ENCODE data around the gene LEPR. TPM values are rescaled to one million over a fixed set of nuclear protein-coding genes. Genes with fewer than 3 reads are reported as not detected.
A peak's percentile ranks its signal among the peaks of the same experiment; 100 is the strongest.

The LEPR gene
- total RNA-seq, 1 experiment from 2014 or later, result 5.3 TPM

DNA sequence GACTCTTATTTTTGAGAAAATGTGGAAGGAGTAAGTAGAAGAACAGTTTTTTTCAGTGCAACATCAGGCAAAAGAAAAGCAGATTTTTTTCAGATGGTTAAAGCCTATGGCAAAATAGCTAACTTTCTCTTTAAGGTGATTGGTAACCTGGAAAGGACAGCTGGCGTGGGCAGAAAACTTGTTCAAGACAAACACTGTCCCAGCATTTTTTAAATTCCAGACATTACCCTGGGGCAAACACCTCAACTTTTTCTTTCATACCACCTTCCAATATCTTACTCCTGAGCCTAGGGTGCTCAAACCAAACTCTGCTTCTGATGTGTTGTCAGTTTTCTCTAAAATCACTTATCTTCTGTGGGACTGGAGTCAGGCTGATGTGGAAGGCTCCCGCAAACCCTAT lies 2.7 kb upstream of the LEPR start:
- no peak for DNase-seq (ENCODE audit: low spot score)
- Mint-ChIP-seq H3K36me3 (no peaks in the 10 kb centered on the region), H3K4me3 (no peak overlapping the region), H3K27ac (no peak overlapping the region; the same call in 1 of the 2 replicates), H3K9me3 (peaks cover 7% of the 10 kb centered on the region), H3K4me1 (peaks cover 28% of the 10 kb centered on the region), H3K27me3 (ENCODE audit: low read depth) (no peaks in the 10 kb centered on the region)
- TF ChIP-seq ZNF396 (CRISPR knock-in tag; IDR thresholded peaks at IDR 0.05; ENCODE audit: borderline replicate concordance), result no peak
- no peak for TF ChIP-seq ZNF263 (CRISPR knock-in tag; IDR thresholded peaks at IDR 0.05; ENCODE audit: low read depth)
- TF ChIP-seq, protein P1, sequence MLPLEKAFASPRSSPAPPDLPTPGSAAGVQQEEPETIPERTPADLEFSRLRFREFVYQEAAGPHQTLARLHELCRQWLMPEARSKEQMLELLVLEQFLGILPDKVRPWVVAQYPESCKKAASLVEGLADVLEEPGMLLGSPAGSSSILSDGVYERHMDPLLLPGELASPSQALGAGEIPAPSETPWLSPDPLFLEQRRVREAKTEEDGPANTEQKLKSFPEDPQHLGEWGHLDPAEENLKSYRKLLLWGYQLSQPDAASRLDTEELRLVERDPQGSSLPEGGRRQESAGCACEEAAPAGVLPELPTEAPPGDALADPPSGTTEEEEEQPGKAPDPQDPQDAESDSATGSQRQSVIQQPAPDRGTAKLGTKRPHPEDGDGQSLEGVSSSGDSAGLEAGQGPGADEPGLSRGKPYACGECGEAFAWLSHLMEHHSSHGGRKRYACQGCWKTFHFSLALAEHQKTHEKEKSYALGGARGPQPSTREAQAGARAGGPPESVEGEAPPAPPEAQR (CRISPR knock-in tag; IDR thresholded peaks at IDR 0.05), result no peak
- no peak for TF ChIP-seq ZNF416 (CRISPR knock-in tag; IDR thresholded peaks at IDR 0.05)
- TF ChIP-seq SP1 (CRISPR knock-in tag; conservative IDR thresholded peaks at IDR 0.05), result no peak
- TF ChIP-seq, protein P2, sequence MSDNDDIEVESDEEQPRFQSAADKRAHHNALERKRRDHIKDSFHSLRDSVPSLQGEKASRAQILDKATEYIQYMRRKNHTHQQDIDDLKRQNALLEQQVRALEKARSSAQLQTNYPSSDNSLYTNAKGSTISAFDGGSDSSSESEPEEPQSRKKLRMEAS (CRISPR knock-in tag; IDR thresholded peaks at IDR 0.05), result no peak
- no peak for TF ChIP-seq CREB1 (CRISPR knock-in tag; IDR thresholded peaks at IDR 0.05)
- no peak for ATAC-seq
- POLR2A ChIA-PET, result no interaction called here
- CTCF ChIA-PET, result interaction anchor here (1.0 to 1.2 kb wide), 2 partner anchors 42 to 108 kb away, joined by 3 to 4 read pairs; no protein-coding TSS in a partner anchor

DNA sequence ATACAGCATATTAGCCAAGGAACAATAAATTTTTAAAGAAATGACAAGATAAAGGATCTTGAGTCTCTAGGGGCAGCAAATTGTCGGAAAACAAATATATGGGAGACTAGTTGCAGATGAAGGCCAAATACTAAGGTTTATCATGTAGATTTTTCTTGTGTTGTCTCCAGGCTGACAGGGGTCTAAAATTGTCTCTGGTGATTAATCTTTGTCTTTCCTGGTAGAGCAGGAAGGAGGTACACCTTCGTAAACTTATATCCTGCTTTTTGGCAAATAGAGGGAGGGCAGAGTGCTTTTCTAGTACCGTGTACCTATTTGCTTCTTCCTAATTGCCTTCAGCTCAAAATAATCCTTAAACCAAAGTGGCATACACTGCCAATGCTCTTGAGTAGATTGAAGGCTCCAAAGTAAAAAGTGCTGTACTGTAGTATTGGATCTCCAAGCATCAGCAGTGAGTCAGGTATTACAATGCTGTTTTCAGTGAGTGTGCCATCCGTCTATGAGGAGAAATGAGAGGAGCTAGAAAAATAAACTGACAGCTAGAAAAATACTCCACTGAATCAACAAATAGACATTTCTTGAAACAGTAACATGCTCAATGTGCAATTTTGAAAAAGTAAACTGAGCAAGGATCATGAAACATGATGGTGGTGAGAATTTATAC lies 1.8 kb upstream of the LEPR start:
- CTCF ChIA-PET, result interaction anchor here (1.9 to 2.0 kb wide), 3 partner anchors 109 to 269 kb away, joined by 9 to 18 read pairs (median 12); partner anchors contain the start of gene DNAJC6
- H3K27ac Mint-ChIP-seq, result peak overlapping the region; percentile 89

DNA sequence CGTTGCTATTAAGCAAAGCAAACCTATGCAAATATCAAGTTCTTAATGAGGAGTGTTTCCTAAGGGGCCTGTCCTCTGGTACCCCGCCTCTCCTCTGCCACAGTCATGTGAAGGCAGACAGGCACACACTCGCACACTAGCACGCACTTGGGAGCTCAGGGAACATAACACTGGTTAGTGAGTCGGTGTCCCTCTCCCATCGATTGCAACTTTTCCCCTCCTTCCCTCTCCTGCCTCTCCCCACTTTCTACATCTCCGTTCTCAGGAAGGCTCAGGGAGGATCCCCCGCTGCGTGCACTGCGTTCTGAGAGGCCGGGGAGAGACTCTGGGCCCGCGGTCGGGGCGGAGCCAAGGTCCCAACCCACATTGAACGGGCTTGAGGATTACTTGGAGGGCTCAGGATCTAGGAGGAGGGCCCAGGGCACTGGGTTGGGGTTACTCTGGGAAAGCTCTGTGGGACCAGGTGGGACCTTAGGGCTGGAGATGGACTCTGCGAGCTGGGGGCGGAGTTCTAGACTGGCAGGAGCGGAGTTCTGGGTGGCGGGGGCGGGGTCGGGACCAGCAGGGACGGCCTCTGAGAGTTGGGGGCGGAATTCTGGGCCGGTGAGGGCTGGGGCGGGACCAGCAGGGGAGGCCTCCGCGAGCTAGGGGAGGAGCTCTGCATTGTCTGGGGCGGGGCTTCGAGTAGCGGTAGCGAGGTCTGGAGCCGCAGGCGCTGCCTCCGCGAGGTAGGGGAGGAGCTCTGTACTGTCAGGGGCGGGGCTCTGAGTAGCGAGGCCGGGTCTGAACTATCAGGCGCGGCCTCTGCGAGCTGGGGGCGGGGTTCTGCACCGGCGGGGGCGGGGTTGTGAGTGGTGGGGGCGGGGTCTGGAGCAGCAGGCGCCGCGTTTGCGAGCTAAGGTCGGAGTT lies 533 bp upstream of the LEPR start:
- Mint-ChIP-seq H3K4me3 (no peak overlapping the region; the same call in none of the 2 replicates), H3K36me3 (no peaks in the 10 kb centered on the region), H3K27me3 (ENCODE audit: low read depth) (no peaks in the 10 kb centered on the region), H3K27ac (peak overlapping the region; percentile 97), H3K9me3 (peaks cover 7% of the 10 kb centered on the region), H3K4me1 (peaks cover 34% of the 10 kb centered on the region)
- ChIA-PET POLR2A (interaction anchor here (0.5 to 1.8 kb wide), 9 partner anchors 18 to 165 kb away, joined by 3 to 12 read pairs (median 4); partner anchors contain the start of gene DNAJC6), CTCF (interaction anchor here (0.6 to 2.0 kb wide), 15 partner anchors 9 to 268 kb away, joined by 3 to 18 read pairs (median 4); partner anchors contain the start of gene DNAJC6)
- peak; percentile 93 for ATAC-seq
- no peak for TF ChIP-seq ATF1 (CRISPR knock-in tag; IDR thresholded peaks at IDR 0.05)
- TF ChIP-seq EMX1 (CRISPR knock-in tag; IDR thresholded peaks at IDR 0.05), result no peak
- TF ChIP-seq, protein P3, sequence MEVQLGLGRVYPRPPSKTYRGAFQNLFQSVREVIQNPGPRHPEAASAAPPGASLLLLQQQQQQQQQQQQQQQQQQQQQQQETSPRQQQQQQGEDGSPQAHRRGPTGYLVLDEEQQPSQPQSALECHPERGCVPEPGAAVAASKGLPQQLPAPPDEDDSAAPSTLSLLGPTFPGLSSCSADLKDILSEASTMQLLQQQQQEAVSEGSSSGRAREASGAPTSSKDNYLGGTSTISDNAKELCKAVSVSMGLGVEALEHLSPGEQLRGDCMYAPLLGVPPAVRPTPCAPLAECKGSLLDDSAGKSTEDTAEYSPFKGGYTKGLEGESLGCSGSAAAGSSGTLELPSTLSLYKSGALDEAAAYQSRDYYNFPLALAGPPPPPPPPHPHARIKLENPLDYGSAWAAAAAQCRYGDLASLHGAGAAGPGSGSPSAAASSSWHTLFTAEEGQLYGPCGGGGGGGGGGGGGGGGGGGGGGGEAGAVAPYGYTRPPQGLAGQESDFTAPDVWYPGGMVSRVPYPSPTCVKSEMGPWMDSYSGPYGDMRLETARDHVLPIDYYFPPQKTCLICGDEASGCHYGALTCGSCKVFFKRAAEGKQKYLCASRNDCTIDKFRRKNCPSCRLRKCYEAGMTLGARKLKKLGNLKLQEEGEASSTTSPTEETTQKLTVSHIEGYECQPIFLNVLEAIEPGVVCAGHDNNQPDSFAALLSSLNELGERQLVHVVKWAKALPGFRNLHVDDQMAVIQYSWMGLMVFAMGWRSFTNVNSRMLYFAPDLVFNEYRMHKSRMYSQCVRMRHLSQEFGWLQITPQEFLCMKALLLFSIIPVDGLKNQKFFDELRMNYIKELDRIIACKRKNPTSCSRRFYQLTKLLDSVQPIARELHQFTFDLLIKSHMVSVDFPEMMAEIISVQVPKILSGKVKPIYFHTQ (CRISPR knock-in tag; IDR thresholded peaks at IDR 0.05), result no peak
- no peak for TF ChIP-seq NR1H2 (CRISPR knock-in tag; IDR thresholded peaks at IDR 0.05)
- TF ChIP-seq, protein P4, sequence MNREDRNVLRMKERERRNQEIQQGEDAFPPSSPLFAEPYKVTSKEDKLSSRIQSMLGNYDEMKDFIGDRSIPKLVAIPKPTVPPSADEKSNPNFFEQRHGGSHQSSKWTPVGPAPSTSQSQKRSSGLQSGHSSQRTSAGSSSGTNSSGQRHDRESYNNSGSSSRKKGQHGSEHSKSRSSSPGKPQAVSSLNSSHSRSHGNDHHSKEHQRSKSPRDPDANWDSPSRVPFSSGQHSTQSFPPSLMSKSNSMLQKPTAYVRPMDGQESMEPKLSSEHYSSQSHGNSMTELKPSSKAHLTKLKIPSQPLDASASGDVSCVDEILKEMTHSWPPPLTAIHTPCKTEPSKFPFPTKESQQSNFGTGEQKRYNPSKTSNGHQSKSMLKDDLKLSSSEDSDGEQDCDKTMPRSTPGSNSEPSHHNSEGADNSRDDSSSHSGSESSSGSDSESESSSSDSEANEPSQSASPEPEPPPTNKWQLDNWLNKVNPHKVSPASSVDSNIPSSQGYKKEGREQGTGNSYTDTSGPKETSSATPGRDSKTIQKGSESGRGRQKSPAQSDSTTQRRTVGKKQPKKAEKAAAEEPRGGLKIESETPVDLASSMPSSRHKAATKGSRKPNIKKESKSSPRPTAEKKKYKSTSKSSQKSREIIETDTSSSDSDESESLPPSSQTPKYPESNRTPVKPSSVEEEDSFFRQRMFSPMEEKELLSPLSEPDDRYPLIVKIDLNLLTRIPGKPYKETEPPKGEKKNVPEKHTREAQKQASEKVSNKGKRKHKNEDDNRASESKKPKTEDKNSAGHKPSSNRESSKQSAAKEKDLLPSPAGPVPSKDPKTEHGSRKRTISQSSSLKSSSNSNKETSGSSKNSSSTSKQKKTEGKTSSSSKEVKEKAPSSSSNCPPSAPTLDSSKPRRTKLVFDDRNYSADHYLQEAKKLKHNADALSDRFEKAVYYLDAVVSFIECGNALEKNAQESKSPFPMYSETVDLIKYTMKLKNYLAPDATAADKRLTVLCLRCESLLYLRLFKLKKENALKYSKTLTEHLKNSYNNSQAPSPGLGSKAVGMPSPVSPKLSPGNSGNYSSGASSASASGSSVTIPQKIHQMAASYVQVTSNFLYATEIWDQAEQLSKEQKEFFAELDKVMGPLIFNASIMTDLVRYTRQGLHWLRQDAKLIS (CRISPR knock-in tag; IDR thresholded peaks at IDR 0.05; ENCODE audit: borderline replicate concordance), result no peak
- peak; percentile 28; the same call in 1 of the 2 replicates for TF ChIP-seq ZNF121 (CRISPR knock-in tag; IDR thresholded peaks at IDR 0.05)
- 0 out of 2 replicates have a peak, but pooled peaks have one; percentile 32 for TF ChIP-seq ZNF317 (CRISPR knock-in tag; IDR thresholded peaks at IDR 0.05; ENCODE audit: borderline replicate concordance, low read depth)
- DNase-seq (ENCODE audit: low spot score), result peak; percentile 99

More for the DNA sequence above, 1.8 kb upstream of the LEPR start:
- Mint-ChIP-seq H3K9me3 (peaks cover 7% of the 10 kb centered on the region), H3K4me1 (peaks cover 25% of the 10 kb centered on the region), H3K36me3 (no peaks in the 10 kb centered on the region), H3K27me3 (ENCODE audit: low read depth) (no peaks in the 10 kb centered on the region), H3K4me3 (no peak overlapping the region; the same call in none of the 2 replicates)
- DNase-seq (ENCODE audit: low spot score) (no peak), ATAC-seq (no peak)
- TF ChIP-seq ZNF121 (CRISPR knock-in tag; IDR thresholded peaks at IDR 0.05) (no peak), HMGA2 (CRISPR knock-in tag; IDR thresholded peaks at IDR 0.05) (no peak), NR3C1 (CRISPR knock-in tag; conservative IDR thresholded peaks at IDR 0.05; ENCODE audit: low read depth) (no peak), MXD4 (CRISPR knock-in tag; IDR thresholded peaks at IDR 0.05; ENCODE audit: borderline replicate concordance) (no peak)
- TF ChIP-seq, protein P5, sequence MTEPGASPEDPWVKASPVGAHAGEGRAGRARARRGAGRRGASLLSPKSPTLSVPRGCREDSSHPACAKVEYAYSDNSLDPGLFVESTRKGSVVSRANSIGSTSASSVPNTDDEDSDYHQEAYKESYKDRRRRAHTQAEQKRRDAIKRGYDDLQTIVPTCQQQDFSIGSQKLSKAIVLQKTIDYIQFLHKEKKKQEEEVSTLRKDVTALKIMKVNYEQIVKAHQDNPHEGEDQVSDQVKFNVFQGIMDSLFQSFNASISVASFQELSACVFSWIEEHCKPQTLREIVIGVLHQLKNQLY (CRISPR knock-in tag; IDR thresholded peaks at IDR 0.05), result no peak
- TF ChIP-seq, protein P6, sequence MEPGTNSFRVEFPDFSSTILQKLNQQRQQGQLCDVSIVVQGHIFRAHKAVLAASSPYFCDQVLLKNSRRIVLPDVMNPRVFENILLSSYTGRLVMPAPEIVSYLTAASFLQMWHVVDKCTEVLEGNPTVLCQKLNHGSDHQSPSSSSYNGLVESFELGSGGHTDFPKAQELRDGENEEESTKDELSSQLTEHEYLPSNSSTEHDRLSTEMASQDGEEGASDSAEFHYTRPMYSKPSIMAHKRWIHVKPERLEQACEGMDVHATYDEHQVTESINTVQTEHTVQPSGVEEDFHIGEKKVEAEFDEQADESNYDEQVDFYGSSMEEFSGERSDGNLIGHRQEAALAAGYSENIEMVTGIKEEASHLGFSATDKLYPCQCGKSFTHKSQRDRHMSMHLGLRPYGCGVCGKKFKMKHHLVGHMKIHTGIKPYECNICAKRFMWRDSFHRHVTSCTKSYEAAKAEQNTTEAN (CRISPR knock-in tag; IDR thresholded peaks at IDR 0.05), result no peak
- POLR2A ChIA-PET, result interaction anchor here (1.0 kb wide), 1 partner anchor 152 kb away, joined by 3 read pairs; no protein-coding TSS in a partner anchor

All from WTC11 (cell line).